Astrocyte (in vitro differentiated cells and primary cell): ENCODE results near the gene COX7B. TPM values are rescaled to one million over a fixed set of nuclear protein-coding genes. Genes with fewer than 3 reads are reported as not detected.

Source experiments
- DNase-seq: peaks from one replicate; pipeline ENCODE4 v3.0.0-alpha.2; 2010; ENCODE audit warnings: low read depth
- FAIRE-seq: peaks from 2 replicates; lab custom pipeline; 2011; peaks lifted over from hg19 to GRCh38; lab: Jason Lieb, UNC
- H2AFZ ChIP-seq: 2 replicates; pipeline ENCODE4 v1.6.0; 2012; ENCODE audit warnings: low read depth, low read length, inconsistent platforms
- H3K27ac ChIP-seq: 2 replicates; pipeline ENCODE4 v1.5.1; 2011; ENCODE audit warnings: low read depth, low read length, inconsistent platforms
- H3K27me3 ChIP-seq: 2 replicates; pipeline ENCODE4 v1.6.0; 2011; ENCODE audit warnings: low read length, inconsistent platforms; ENCODE audit not compliant: insufficient read depth
- H3K36me3 ChIP-seq: 2 replicates; pipeline ENCODE4 v1.5.1; 2011; ENCODE audit warnings: low read length, inconsistent platforms; ENCODE audit not compliant: insufficient read depth
- H3K4me1 ChIP-seq: 2 replicates; pipeline ENCODE4 v1.5.1; 2011; ENCODE audit warnings: low read length, inconsistent platforms; ENCODE audit not compliant: insufficient read depth
- H3K4me2 ChIP-seq: 2 replicates; pipeline ENCODE4 v1.6.0; 2012; ENCODE audit warnings: low read length, inconsistent platforms
- H3K4me3 ChIP-seq: 2 replicates; pipeline ENCODE4 v1.5.1; 2011; ENCODE audit warnings: low read depth, mild to moderate bottlenecking, low read length, inconsistent platforms; ENCODE audit not compliant: insufficient read depth
- H3K79me2 ChIP-seq: 2 replicates; pipeline ENCODE4 v1.6.0; 2012; ENCODE audit warnings: mild to moderate bottlenecking, low read length, inconsistent platforms; ENCODE audit not compliant: insufficient read depth
- H3K9ac ChIP-seq: 2 replicates; pipeline ENCODE4 v1.6.0; 2012; ENCODE audit warnings: mild to moderate bottlenecking, low read length, inconsistent platforms
- H3K9me3 ChIP-seq: 2 replicates; pipeline ENCODE4 v1.5.1; 2012; ENCODE audit warnings: low read depth, mild to moderate bottlenecking, low read length, inconsistent platforms; ENCODE audit not compliant: insufficient read depth
- H4K20me1 ChIP-seq: 2 replicates; pipeline ENCODE4 v1.6.0; 2012; ENCODE audit warnings: low read length, inconsistent platforms; ENCODE audit not compliant: insufficient read depth
- H3K27ac Mint-ChIP-seq: one replicate; pipeline ENCODE4 v1.8.0; 2021; ENCODE audit warnings: mild to moderate bottlenecking, mixed read lengths; ENCODE audit not compliant: unreplicated experiment
- H3K27me3 Mint-ChIP-seq: one replicate; pipeline ENCODE4 v1.8.0; 2021; ENCODE audit warnings: low read depth, mixed read lengths; ENCODE audit not compliant: unreplicated experiment
- H3K36me3 Mint-ChIP-seq: one replicate; pipeline ENCODE4 v1.8.0; 2021; ENCODE audit warnings: low read depth, mixed read lengths; ENCODE audit not compliant: unreplicated experiment
- H3K4me1 Mint-ChIP-seq: one replicate; pipeline ENCODE4 v1.8.0; 2021; ENCODE audit warnings: low read depth, mixed read lengths; ENCODE audit not compliant: unreplicated experiment
- H3K4me3 Mint-ChIP-seq: one replicate; pipeline ENCODE4 v1.8.0; 2021; ENCODE audit warnings: mild to moderate bottlenecking, moderate library complexity, mixed read lengths; ENCODE audit not compliant: unreplicated experiment
- H3K9me3 Mint-ChIP-seq: one replicate; pipeline ENCODE4 v1.8.0; 2021; ENCODE audit warnings: mild to moderate bottlenecking, mixed read lengths; ENCODE audit not compliant: unreplicated experiment
- CTCF ChIP-seq: IDR thresholded peaks from 2 replicates; pipeline ENCODE4 v1.5.1; 2011; ENCODE audit warnings: low read depth, mild to moderate bottlenecking, inconsistent platforms, low read length, moderate library complexity; ENCODE audit not compliant: insufficient read depth
- EZH2 ChIP-seq: IDR thresholded peaks from 2 replicates; pipeline ENCODE4 v1.6.1; 2012; ENCODE audit warnings: mild to moderate bottlenecking, low read length, inconsistent platforms; ENCODE audit not compliant: insufficient read depth
- total RNA-seq: library from RNA; stranded (reverse); gene quantifications from 2 replicates; pipeline ENCODE4 v1.2.1, GENCODE V29; 2021

The COX7B gene
- total RNA-seq, 1 donor from 2014 or later = 246 TPM

GRCh38 chrX:77952173-77952572, 52.9 kb downstream of the COX7B start:
- Histone ChIP-seq H3K9ac (no peak overlapping the region), H3K79me2 (no peaks in the 10 kb centered on the region), H3K9me3 (no peaks in the 10 kb centered on the region), H3K27ac (no peak overlapping the region), H3K36me3 (no peaks in the 10 kb centered on the region), H3K4me3 (no peak overlapping the region), H3K4me1 (no peaks in the 10 kb centered on the region), H3K27me3 (no peaks in the 10 kb centered on the region), H2AFZ (no peak overlapping the region), H3K4me2 (no peak overlapping the region), H4K20me1 (no peaks in the 10 kb centered on the region)
- H3K36me3 Mint-ChIP-seq = no peaks in the 10 kb centered on the region
- TF ChIP-seq CTCF (no peak), EZH2 (no peak)
- H3K4me3 Mint-ChIP-seq = no peak overlapping the region
- H3K27me3 Mint-ChIP-seq = no peaks in the 10 kb centered on the region
- H3K9me3 Mint-ChIP-seq = peaks cover 2% of the 10 kb centered on the region
- no peak overlapping the region for H3K27ac Mint-ChIP-seq
- peaks cover 5% of the 10 kb centered on the region for H3K4me1 Mint-ChIP-seq
- no peak for DNase-seq
- FAIRE-seq = no peak

GRCh38 chrX:77953302-77953701, 54.0 kb downstream of the COX7B start:
- no peaks in the 10 kb centered on the region for H3K27me3 Mint-ChIP-seq
- no peaks in the 10 kb centered on the region for H3K36me3 ChIP-seq
- no peak overlapping the region for H3K27ac Mint-ChIP-seq
- peaks cover 5% of the 10 kb centered on the region for H3K4me1 Mint-ChIP-seq
- no peak overlapping the region for H2AFZ ChIP-seq
- H3K9me3 Mint-ChIP-seq = peaks cover 2% of the 10 kb centered on the region
- no peaks in the 10 kb centered on the region for H3K36me3 Mint-ChIP-seq
- FAIRE-seq (peak; percentile 100), DNase-seq (no peak)
- TF ChIP-seq CTCF = no peak
- TF ChIP-seq EZH2 = no peak
- no peak overlapping the region for H3K9ac ChIP-seq
- no peaks in the 10 kb centered on the region for H3K4me1 ChIP-seq
- peak overlapping the region; percentile 44 for H3K4me2 ChIP-seq
- no peak overlapping the region for H3K27ac ChIP-seq
- H4K20me1 ChIP-seq = no peaks in the 10 kb centered on the region
- H3K4me3 ChIP-seq = no peak overlapping the region
- H3K9me3 ChIP-seq = no peaks in the 10 kb centered on the region
- H3K27me3 ChIP-seq = no peaks in the 10 kb centered on the region
- no peak overlapping the region for H3K4me3 Mint-ChIP-seq
- H3K79me2 ChIP-seq = no peaks in the 10 kb centered on the region

GRCh38 chrX:77953708-77954107, 54.4 kb downstream of the COX7B start:
- peak; percentile 46 for DNase-seq
- Mint-ChIP-seq H3K27ac (no peak overlapping the region), H3K9me3 (peaks cover 2% of the 10 kb centered on the region), H3K36me3 (no peaks in the 10 kb centered on the region), H3K27me3 (no peaks in the 10 kb centered on the region), H3K4me1 (peaks cover 5% of the 10 kb centered on the region), H3K4me3 (no peak overlapping the region)
- no peak overlapping the region for H3K27ac ChIP-seq
- H4K20me1 ChIP-seq = no peaks in the 10 kb centered on the region
- no peak overlapping the region for H2AFZ ChIP-seq
- H3K4me1 ChIP-seq = no peaks in the 10 kb centered on the region
- H3K4me3 ChIP-seq = no peak overlapping the region
- H3K9ac ChIP-seq = no peak overlapping the region
- no peaks in the 10 kb centered on the region for H3K27me3 ChIP-seq
- H3K79me2 ChIP-seq = no peaks in the 10 kb centered on the region
- H3K4me2 ChIP-seq = peak overlapping the region; percentile 44
- TF ChIP-seq EZH2 (no peak), CTCF (no peak)
- peak; percentile 79 for FAIRE-seq
- no peaks in the 10 kb centered on the region for H3K9me3 ChIP-seq
- no peaks in the 10 kb centered on the region for H3K36me3 ChIP-seq
